Kidney (tissue), 14 donors: ENCODE measurements around the gene DAPK3. TPM values are rescaled to one million over a fixed set of nuclear protein-coding genes. Genes with fewer than 3 reads are reported as not detected.
"Not testable (repeated sequence)": the region's sequence is repeated elsewhere in the genome, so short reads cannot be mapped to it uniquely, and the experiment has no call there.

ENCODE experiments used
- DNase-seq, 5 donors: peaks; one replicate each; pipeline ENCODE4 v3.0.0-alpha.2; 2013 to 2020
- FAIRE-seq: peaks from 2 replicates; lab custom pipeline; 2012; peaks lifted over from hg19 to GRCh38; lab: Jason Lieb, UNC
- H3K27ac ChIP-seq, 2 donors: one replicate each; pipeline ENCODE4 v1.7.0; 2013; ENCODE audit warnings: low read depth in 2 of 2, low read length in 2 of 2, inconsistent platforms in 1 of 2
- H3K27me3 ChIP-seq: one replicate; pipeline ENCODE4 v1.7.1; 2013; ENCODE audit warnings: low read length, inconsistent platforms; ENCODE audit not compliant: control insufficient read depth, insufficient read depth
- H3K36me3 ChIP-seq, 3 donors: one replicate each; pipeline versions ENCODE4 v1.7.0 to v1.7.1; 2013; ENCODE audit warnings: low read length in 3 of 3, control low read depth in 1 of 3, inconsistent platforms in 1 of 3; ENCODE audit not compliant: insufficient read depth in 3 of 3, control insufficient read depth in 2 of 3
- H3K4me1 ChIP-seq, 3 donors: one replicate each; pipeline versions ENCODE4 v1.7.0 to v1.7.1; 2013; ENCODE audit warnings: low read length in 3 of 3, inconsistent platforms in 1 of 3, low read depth in 1 of 3; ENCODE audit not compliant: control insufficient read depth in 2 of 3, insufficient read depth in 2 of 3
- H3K4me3 ChIP-seq, 3 donors: one replicate each; pipeline versions ENCODE4 v1.7.0 to v1.8.1; 2013; ENCODE audit warnings: low read length in 3 of 3, control low read depth in 1 of 3, inconsistent platforms in 1 of 3
- H3K9ac ChIP-seq, 3 donors: one replicate each; pipeline versions ENCODE4 v1.7.0 to v1.7.1; 2013; ENCODE audit warnings: low read length in 3 of 3, control low read depth in 1 of 3, inconsistent platforms in 1 of 3
- H3K9me3 ChIP-seq, 3 donors: one replicate each; pipeline versions ENCODE4 v1.7.0 to v1.7.1; 2013; ENCODE audit warnings: low read length in 3 of 3, control low read depth in 1 of 3, inconsistent platforms in 1 of 3; ENCODE audit not compliant: control insufficient read depth in 2 of 3, insufficient read depth in 1 of 3
- CTCF ChIP-seq: IDR thresholded peaks from 3 replicates; pipeline ENCODE4 v1.5.1; 2012; ENCODE audit warnings: mild to moderate bottlenecking, moderate library complexity, borderline replicate concordance; ENCODE audit not compliant: insufficient read depth; ENCODE audit errors: extremely low read depth
- intact Hi-C: fragments of 100-400 bp; cut with DNase I; formaldehyde crosslinking; loops from one replicate; pipeline ENCODE4 v1.11.1; 2022
- polyA plus RNA-seq: library from polyadenylated mRNA; stranded (reverse); fragments of 350-450 nt; fragmentation: Illumina TruSeq; extraction: RNeasy Lipid Tissue Mini Kit (QIAGEN cat#74804); gene quantifications from one replicate; pipeline ENCODE4 v1.2.3, GENCODE V29; 2014; ENCODE audit warnings: low read depth, low replicate concordance; ENCODE audit not compliant: insufficient read depth
- total RNA-seq: library from RNA; stranded (reverse); fragmentation: NEBNext Ultra II Directional; extraction: Animal tissue kit (Norgen Biotek cat#: 25700); gene quantifications from one replicate; pipeline ENCODE4 v1.2.1, GENCODE V29; 2021
- donor health status: control.
- donor health status: control.
- donor health status: control.
- donor health status: control.
- donor health status: control.
- donor health status: DM: yes; HTN: yes; CAD: no.
- donor health status: Normal renal cell carcinoma (clear cell type).

DAPK3 gene
- total and polyA plus RNA-seq, 2 donors from 2014 or later = 30.6 to 54.6 TPM

- Histone ChIP-seq H3K4me3 (peak overlapping the region; percentile 24 to 75 (median 72)), H3K4me1 (peaks cover 0 to 12% (median 5%) of the 10 kb centered on the region in 3 donors), H3K27me3 (no peaks in the 10 kb centered on the region), H3K27ac (peak overlapping the region; percentile 67 to 92), H3K9ac (peak overlapping the region; percentile 52 to 85 (median 62)), H3K9me3 (no peaks in the 10 kb centered on the region), H3K36me3 (peaks cover 0 to 4% (median 2%) of the 10 kb centered on the region in 3 donors)
- intact Hi-C loops = no loop called here
- no peak for TF ChIP-seq CTCF
- peak in 2 of 5 donors; percentile 25 to 50 for DNase-seq
- no peak for FAIRE-seq
These were observed 1.2 kb downstream of the DAPK3 start for GRCh38 chr19:3969435-3970312.

- FAIRE-seq = no peak
- intact Hi-C loops = no loop called here
These were observed 2.1 kb downstream of the DAPK3 start for GRCh38 chr19:3968556-3969434.

GRCh38 chr19:3967983-3968382 lies 2.9 kb downstream of the DAPK3 start:
- H3K9me3 ChIP-seq, H3K27me3 ChIP-seq, H3K9ac ChIP-seq, intact Hi-C loops, H3K4me3 ChIP-seq, FAIRE-seq, DNase-seq: not testable (repeated sequence)
- peaks cover 0 to 12% (median 5%) of the 10 kb centered on the region in 3 donors for H3K4me1 ChIP-seq
- H3K27ac ChIP-seq = peak overlapping the region in 1 of 2 donors; percentile 71
- peaks cover 0 to 17% (median 2%) of the 10 kb centered on the region in 3 donors for H3K36me3 ChIP-seq

More at GRCh38 chr19:3968556-3969434, 2.1 kb downstream of the DAPK3 start:
- TF ChIP-seq CTCF = no peak
- Histone ChIP-seq H3K36me3 (peaks cover 0 to 8% (median 2%) of the 10 kb centered on the region in 3 donors), H3K9ac (peak overlapping the region in 2 of 3 donors; percentile 15 to 62), H3K27me3 (no peaks in the 10 kb centered on the region), H3K9me3 (no peaks in the 10 kb centered on the region), H3K4me1 (peaks cover 0 to 12% (median 5%) of the 10 kb centered on the region in 3 donors), H3K4me3 (peak overlapping the region in 2 of 3 donors; percentile 7 to 39), H3K27ac (peak overlapping the region; percentile 67 to 92)
- peak; percentile 87 to 98 (median 93) for DNase-seq
